ENCODE measurements around the gene MARK4. TPM values are rescaled to one million over a fixed set of nuclear protein-coding genes. Genes with fewer than 3 reads are reported as not detected.

Gene MARK4
- total and polyA plus RNA-seq, 2 experiments from 2014 or later = 16.6 to 38.6 TPM

DNA sequence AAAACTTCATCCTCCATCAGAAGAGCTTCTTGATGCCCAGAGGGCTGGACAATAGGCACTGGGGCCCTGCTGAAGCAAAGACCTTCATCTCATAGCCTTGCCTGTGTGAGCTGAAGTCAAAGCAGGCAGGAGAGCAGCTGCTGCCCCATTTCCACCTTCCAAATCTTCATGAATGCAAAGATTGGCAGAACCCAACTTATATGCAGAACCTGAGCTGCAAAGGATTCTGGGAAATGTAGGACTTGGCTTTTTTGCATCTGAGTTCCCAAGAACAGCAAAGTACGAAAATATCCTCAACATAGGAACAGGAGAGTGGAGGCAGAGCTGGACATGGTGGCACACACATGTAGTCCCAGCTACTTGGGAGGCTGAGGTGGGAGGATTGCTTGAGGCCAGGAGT is 40.8 kb downstream of the MARK4 start:
- Histone ChIP-seq H3K79me2 (replicated peaks; ENCODE audit: insufficient read depth) (no peaks in the 10 kb centered on the region), H3K27ac (ENCODE audit: low read depth) (no peak overlapping the region), H3K4me1 (ENCODE audit: insufficient read depth) (no peaks in the 10 kb centered on the region), H3K36me3 (ENCODE audit: insufficient read depth) (peaks cover 3% of the 10 kb centered on the region; the same call in 1 of the 2 replicates), H2AFZ (no peak overlapping the region), H3K9me2 (ENCODE audit: insufficient read depth) (no peaks in the 10 kb centered on the region), H3F3A (replicated peaks; ENCODE audit: low read depth) (no peaks in the 10 kb centered on the region), H3K27me3 (ENCODE audit: insufficient read depth) (no peaks in the 10 kb centered on the region), H3K4me2 (no peak overlapping the region), H3K4me3 (no peak overlapping the region), H4K20me1 (replicated peaks; ENCODE audit: insufficient read depth) (peaks cover 3% of the 10 kb centered on the region; the same call in 1 of the 2 replicates)
- peaks cover 13% of the 10 kb centered on the region for H3K27me3 Mint-ChIP-seq (ENCODE audit: insufficient read depth, low read depth, poor library complexity)
- no peaks in the 10 kb centered on the region; the same call in 2 of the 3 replicates for H3K4me1 Mint-ChIP-seq
- no peak overlapping the region for H3K27ac Mint-ChIP-seq
- no peak for DNase-seq (ENCODE audit: low spot score)
- H3K4me3 Mint-ChIP-seq = no peak overlapping the region
- no peak for ATAC-seq
- H3K9me3 Mint-ChIP-seq = 0 out of 3 replicates have a peak, but pooled peaks cover 3% of the 10 kb centered on the region
- TF ChIP-seq, protein P1, sequence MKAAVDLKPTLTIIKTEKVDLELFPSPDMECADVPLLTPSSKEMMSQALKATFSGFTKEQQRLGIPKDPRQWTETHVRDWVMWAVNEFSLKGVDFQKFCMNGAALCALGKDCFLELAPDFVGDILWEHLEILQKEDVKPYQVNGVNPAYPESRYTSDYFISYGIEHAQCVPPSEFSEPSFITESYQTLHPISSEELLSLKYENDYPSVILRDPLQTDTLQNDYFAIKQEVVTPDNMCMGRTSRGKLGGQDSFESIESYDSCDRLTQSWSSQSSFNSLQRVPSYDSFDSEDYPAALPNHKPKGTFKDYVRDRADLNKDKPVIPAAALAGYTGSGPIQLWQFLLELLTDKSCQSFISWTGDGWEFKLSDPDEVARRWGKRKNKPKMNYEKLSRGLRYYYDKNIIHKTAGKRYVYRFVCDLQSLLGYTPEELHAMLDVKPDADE (IDR thresholded peaks at IDR 0.05) = no peak
- no peak for TF ChIP-seq EZH2 (IDR thresholded peaks at IDR 0.05; ENCODE audit: low read depth, unreplicated experiment)
- TF ChIP-seq CREB1 (CRISPR knock-in tag; IDR thresholded peaks at IDR 0.05; ENCODE audit: low read depth) = no peak
- TF ChIP-seq POLR2AphosphoS5 (IDR thresholded peaks at IDR 0.05; ENCODE audit: low read depth) = no peak
- no peak for TF ChIP-seq ZNF331 (CRISPR knock-in tag; IDR thresholded peaks at IDR 0.05; ENCODE audit: low read depth)
- TF ChIP-seq, protein P2, sequence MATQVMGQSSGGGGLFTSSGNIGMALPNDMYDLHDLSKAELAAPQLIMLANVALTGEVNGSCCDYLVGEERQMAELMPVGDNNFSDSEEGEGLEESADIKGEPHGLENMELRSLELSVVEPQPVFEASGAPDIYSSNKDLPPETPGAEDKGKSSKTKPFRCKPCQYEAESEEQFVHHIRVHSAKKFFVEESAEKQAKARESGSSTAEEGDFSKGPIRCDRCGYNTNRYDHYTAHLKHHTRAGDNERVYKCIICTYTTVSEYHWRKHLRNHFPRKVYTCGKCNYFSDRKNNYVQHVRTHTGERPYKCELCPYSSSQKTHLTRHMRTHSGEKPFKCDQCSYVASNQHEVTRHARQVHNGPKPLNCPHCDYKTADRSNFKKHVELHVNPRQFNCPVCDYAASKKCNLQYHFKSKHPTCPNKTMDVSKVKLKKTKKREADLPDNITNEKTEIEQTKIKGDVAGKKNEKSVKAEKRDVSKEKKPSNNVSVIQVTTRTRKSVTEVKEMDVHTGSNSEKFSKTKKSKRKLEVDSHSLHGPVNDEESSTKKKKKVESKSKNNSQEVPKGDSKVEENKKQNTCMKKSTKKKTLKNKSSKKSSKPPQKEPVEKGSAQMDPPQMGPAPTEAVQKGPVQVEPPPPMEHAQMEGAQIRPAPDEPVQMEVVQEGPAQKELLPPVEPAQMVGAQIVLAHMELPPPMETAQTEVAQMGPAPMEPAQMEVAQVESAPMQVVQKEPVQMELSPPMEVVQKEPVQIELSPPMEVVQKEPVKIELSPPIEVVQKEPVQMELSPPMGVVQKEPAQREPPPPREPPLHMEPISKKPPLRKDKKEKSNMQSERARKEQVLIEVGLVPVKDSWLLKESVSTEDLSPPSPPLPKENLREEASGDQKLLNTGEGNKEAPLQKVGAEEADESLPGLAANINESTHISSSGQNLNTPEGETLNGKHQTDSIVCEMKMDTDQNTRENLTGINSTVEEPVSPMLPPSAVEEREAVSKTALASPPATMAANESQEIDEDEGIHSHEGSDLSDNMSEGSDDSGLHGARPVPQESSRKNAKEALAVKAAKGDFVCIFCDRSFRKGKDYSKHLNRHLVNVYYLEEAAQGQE (IDR thresholded peaks at IDR 0.05; ENCODE audit: unreplicated experiment) = no peak
- no peak for TF ChIP-seq NANOG (IDR thresholded peaks at IDR 0.05; ENCODE audit: borderline replicate concordance)
- TF ChIP-seq, protein P3, sequence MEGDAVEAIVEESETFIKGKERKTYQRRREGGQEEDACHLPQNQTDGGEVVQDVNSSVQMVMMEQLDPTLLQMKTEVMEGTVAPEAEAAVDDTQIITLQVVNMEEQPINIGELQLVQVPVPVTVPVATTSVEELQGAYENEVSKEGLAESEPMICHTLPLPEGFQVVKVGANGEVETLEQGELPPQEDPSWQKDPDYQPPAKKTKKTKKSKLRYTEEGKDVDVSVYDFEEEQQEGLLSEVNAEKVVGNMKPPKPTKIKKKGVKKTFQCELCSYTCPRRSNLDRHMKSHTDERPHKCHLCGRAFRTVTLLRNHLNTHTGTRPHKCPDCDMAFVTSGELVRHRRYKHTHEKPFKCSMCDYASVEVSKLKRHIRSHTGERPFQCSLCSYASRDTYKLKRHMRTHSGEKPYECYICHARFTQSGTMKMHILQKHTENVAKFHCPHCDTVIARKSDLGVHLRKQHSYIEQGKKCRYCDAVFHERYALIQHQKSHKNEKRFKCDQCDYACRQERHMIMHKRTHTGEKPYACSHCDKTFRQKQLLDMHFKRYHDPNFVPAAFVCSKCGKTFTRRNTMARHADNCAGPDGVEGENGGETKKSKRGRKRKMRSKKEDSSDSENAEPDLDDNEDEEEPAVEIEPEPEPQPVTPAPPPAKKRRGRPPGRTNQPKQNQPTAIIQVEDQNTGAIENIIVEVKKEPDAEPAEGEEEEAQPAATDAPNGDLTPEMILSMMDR (conservative IDR thresholded peaks at IDR 0.05; ENCODE audit: low read depth in 2 of 2) = no peak
- peaks cover 29% of the 10 kb centered on the region for H3K36me3 Mint-ChIP-seq (ENCODE audit: low read depth)

DNA sequence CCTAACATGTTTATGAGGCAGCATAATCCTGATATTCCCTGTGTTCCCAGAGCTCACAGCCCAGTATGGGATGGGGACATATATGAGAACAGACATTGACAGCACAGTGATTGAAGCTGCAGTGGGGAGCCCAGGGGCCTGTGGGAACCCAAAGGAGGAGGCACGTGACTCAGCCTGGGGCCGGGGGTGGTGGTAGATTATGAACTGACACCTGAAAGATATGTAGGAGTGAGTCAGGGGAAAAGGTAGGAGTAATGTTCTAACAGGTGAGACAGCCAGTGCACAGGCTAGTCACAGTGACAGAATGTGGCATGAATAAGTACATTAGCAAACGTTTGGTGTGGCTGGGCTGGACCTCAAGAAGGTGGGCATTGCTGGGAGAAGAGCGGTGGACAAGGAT is 42.6 kb downstream of the MARK4 start:
- Histone ChIP-seq H3K9me2 (ENCODE audit: insufficient read depth) (no peaks in the 10 kb centered on the region), H4K20me1 (replicated peaks; ENCODE audit: insufficient read depth) (no peaks in the 10 kb centered on the region; the same call in 1 of the 2 replicates), H3K79me2 (replicated peaks; ENCODE audit: insufficient read depth) (no peaks in the 10 kb centered on the region), H3K4me2 (no peak overlapping the region), H2AFZ (no peak overlapping the region), H3K4me1 (ENCODE audit: insufficient read depth) (no peaks in the 10 kb centered on the region), H3K27me3 (ENCODE audit: insufficient read depth) (no peaks in the 10 kb centered on the region), H3K4me3 (no peak overlapping the region), H3K36me3 (ENCODE audit: insufficient read depth) (peaks cover 3% of the 10 kb centered on the region; the same call in 1 of the 2 replicates), H3K27ac (ENCODE audit: low read depth) (no peak overlapping the region), H3F3A (replicated peaks; ENCODE audit: low read depth) (no peaks in the 10 kb centered on the region)
- H3K27me3 Mint-ChIP-seq (ENCODE audit: insufficient read depth, low read depth, poor library complexity) = peaks cover 13% of the 10 kb centered on the region
- H3K27ac Mint-ChIP-seq = no peak overlapping the region
- DNase-seq (ENCODE audit: low spot score) (no peak), ATAC-seq (no peak)
- H3K4me3 Mint-ChIP-seq = no peak overlapping the region
- 0 out of 3 replicates have a peak, but pooled peaks cover 3% of the 10 kb centered on the region for H3K9me3 Mint-ChIP-seq
- H3K36me3 Mint-ChIP-seq (ENCODE audit: low read depth) = peaks cover 29% of the 10 kb centered on the region
- no peaks in the 10 kb centered on the region; the same call in 2 of the 3 replicates for H3K4me1 Mint-ChIP-seq
- no peak for TF ChIP-seq ZNF114 (CRISPR knock-in tag; IDR thresholded peaks at IDR 0.05)
- TF ChIP-seq EZH2phosphoT487 (IDR thresholded peaks at IDR 0.05; ENCODE audit: unreplicated experiment) = no peak
- TF ChIP-seq, protein P3 (conservative IDR thresholded peaks at IDR 0.05; ENCODE audit: low read depth in 2 of 2) = no peak
- no peak for TF ChIP-seq EZH2 (IDR thresholded peaks at IDR 0.05; ENCODE audit: low read depth, unreplicated experiment)
